Mucosa of descending colon (tissue), 3 donors: ENCODE data around the gene BBX. TPM values are rescaled to one million over a fixed set of nuclear protein-coding genes. Genes with fewer than 3 reads are reported as not detected.
A peak's percentile ranks its signal among the peaks of the same experiment; 100 is the strongest.

ENCODE experiments used
- ATAC-seq: fragments of 200-7000 bp; cut with Tn5 transposase; one replicate; pipeline ENCODE4 v1.9.1; 2020; ENCODE audit warnings: mild to moderate bottlenecking, moderate library complexity
- DNase-seq, 3 donors: peaks; one replicate each; pipeline ENCODE4 v3.0.0-alpha.2; 2020
- H3K36me3 ChIP-seq: fragments of 200-600 bp; one replicate; pipeline ENCODE4 v1.8.0; 2021; ENCODE audit warnings: low read depth, mild to moderate bottlenecking
- H3K4me1 ChIP-seq: fragments of 200-600 bp; one replicate; pipeline ENCODE4 v1.8.0; 2021; ENCODE audit warnings: low read depth, mild to moderate bottlenecking
- H3K4me3 ChIP-seq: fragments of 200-600 bp; one replicate; pipeline ENCODE4 v1.8.0; 2021; ENCODE audit warnings: mild to moderate bottlenecking
- H3K9me3 ChIP-seq: fragments of 200-600 bp; one replicate; pipeline ENCODE4 v1.8.0; 2021; ENCODE audit warnings: mild to moderate bottlenecking
- CTCF ChIP-seq: fragments of 200-600 bp; IDR thresholded peaks from one replicate; pipeline ENCODE4 v1.8.0; 2022; ENCODE audit warnings: antibody characterized with exemption, mild to moderate bottlenecking
- intact Hi-C, 2 donors: fragments of 100-400 bp; cut with DNase I in 1 of 2; cut with micrococcal nuclease in 1 of 2; formaldehyde crosslinking; loops; one replicate each; pipeline versions ENCODE4 v1.11.0 to v1.11.1; 2022; cut with DNase I, micrococcal nuclease
- total RNA-seq, 3 donors: library from RNA; stranded (reverse); fragmentation: NEBNext Ultra II Directional in 2 of 3; extraction: Animal tissue kit (Norgen Biotek cat#: 25700) in 2 of 3; gene quantifications; one replicate each; pipeline versions ENCODE4 v1.2.1 to v1.2.4, GENCODE V29; 2021 to 2023
- donor health status: DM: no; HTN: no; CAD: no; lungs with moderate emphysema.
- donor health status: DM: no; HTN: no; CAD: no.
- donor health status: DM: no; HTN: yes; CAD: no.

The BBX gene
- total RNA-seq, 3 donors from 2014 or later = 24.4 to 69.9 (median 26.0) TPM

DNA sequence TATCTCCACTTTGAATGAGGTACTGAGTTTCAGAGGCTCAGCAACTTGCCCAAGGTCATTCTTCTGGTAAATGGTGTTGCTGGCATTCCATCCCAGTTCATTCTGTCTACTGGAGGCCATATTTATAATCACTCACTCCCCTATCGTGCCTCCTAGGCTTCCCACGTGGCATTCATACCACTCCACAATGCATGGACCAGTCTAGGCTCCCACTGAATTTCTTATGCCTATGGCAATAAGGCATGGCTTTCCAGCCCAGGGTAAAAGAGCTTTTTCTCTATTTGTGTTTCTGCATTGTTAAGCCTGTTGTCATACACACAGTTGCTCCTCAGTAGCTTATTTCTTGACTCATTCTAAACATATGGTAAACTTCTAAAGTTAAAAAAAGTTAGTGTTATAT, 19.9 kb downstream of the BBX start:
- DNase-seq (no peak), ATAC-seq (no peak)
- no peak overlapping the region for H3K4me3 ChIP-seq
- H3K9me3 ChIP-seq = no peaks in the 10 kb centered on the region
- peaks cover 3% of the 10 kb centered on the region for H3K4me1 ChIP-seq
- no peak for TF ChIP-seq CTCF
- intact Hi-C loops = no loop called here
- no peaks in the 10 kb centered on the region for H3K36me3 ChIP-seq

DNA sequence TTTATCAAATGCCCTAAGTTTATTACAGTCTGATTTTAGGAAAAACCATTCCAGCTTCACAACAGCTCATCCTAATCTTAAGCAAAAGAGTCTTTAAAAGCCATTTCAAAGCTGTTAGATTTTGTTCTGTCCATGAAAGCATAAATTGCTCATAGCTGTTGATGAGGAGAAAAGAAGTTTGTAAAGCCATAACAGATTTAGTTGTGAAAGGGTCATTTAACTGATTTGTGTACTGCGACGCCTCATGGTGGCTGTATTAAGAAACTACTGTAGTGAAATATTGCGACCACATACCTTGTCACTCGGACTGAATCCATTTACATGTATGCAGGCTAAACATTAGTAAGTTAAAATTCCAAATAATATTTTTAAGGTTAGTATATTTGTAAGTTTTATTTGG, 20.9 kb downstream of the BBX start:
- no peak for TF ChIP-seq CTCF
- ATAC-seq (no peak), DNase-seq (peak in 1 of 3 donors; percentile 20)
- no peaks in the 10 kb centered on the region for H3K36me3 ChIP-seq
- intact Hi-C loops = no loop called here
- H3K4me1 ChIP-seq = peaks cover 3% of the 10 kb centered on the region
- H3K4me3 ChIP-seq = no peak overlapping the region
- H3K9me3 ChIP-seq = no peaks in the 10 kb centered on the region

GRCh38 chr3:107545680-107546120, 22.9 kb downstream of the BBX start:
- Histone ChIP-seq H3K4me1 (peaks cover 3% of the 10 kb centered on the region), H3K36me3 (no peaks in the 10 kb centered on the region), H3K4me3 (no peak overlapping the region), H3K9me3 (no peaks in the 10 kb centered on the region)
- no peak for DNase-seq
- intact Hi-C loops = no loop called here
- TF ChIP-seq CTCF = no peak
- no peak for ATAC-seq

- ATAC-seq = no peak
- Histone ChIP-seq H3K4me3 (no peak overlapping the region), H3K9me3 (no peaks in the 10 kb centered on the region), H3K4me1 (peaks cover 3% of the 10 kb centered on the region), H3K36me3 (no peaks in the 10 kb centered on the region)
- no peak for TF ChIP-seq CTCF
- DNase-seq = no peak
- intact Hi-C loops = no loop called here
Observed at GRCh38 chr3:107548601-107549000, 25.8 kb downstream of the BBX start.

- TF ChIP-seq CTCF = no peak
- DNase-seq = no peak
- no peaks in the 10 kb centered on the region for H3K4me1 ChIP-seq
- no peak overlapping the region for H3K4me3 ChIP-seq
- intact Hi-C loops = no loop called here
- no peaks in the 10 kb centered on the region for H3K36me3 ChIP-seq
- ATAC-seq = no peak
- no peaks in the 10 kb centered on the region for H3K9me3 ChIP-seq
Observed at GRCh38 chr3:107555359-107555758, 32.6 kb downstream of the BBX start.

- Histone ChIP-seq H3K4me1 (no peaks in the 10 kb centered on the region), H3K36me3 (no peaks in the 10 kb centered on the region), H3K9me3 (no peaks in the 10 kb centered on the region), H3K4me3 (no peak overlapping the region)
- no peak for ATAC-seq
- intact Hi-C loops = no loop called here
- TF ChIP-seq CTCF = no peak
- DNase-seq = no peak
Observed at GRCh38 chr3:107557743-107558142, 35.0 kb downstream of the BBX start.
